ENCODE data around the gene RINT1.
"Not testable (repeated sequence)": the region's sequence is repeated elsewhere in the genome, so short reads cannot be mapped to it uniquely, and the experiment has no call there.

The RINT1 gene

GRCh38 chr7:105596866-105597265 is 64.9 kb downstream of the RINT1 start:
- DNase-seq (ENCODE audit: low read depth in 1 of 2, low spot score in 1 of 2): no peak

GRCh38 chr7:105599080-105599479 is 67.1 kb downstream of the RINT1 start:
- not testable (repeated sequence) for DNase-seq (ENCODE audit: low read depth in 1 of 2, low spot score in 1 of 2)

- DNase-seq (ENCODE audit: low read depth in 1 of 2, low spot score in 1 of 2): no peak
These were observed 67.5 kb downstream of the RINT1 start for GRCh38 chr7:105599551-105599950.

GRCh38 chr7:105600720-105601550 is 68.9 kb downstream of the RINT1 start:
- DNase-seq (ENCODE audit: low read depth in 1 of 2, low spot score in 1 of 2): no peak

DNA sequence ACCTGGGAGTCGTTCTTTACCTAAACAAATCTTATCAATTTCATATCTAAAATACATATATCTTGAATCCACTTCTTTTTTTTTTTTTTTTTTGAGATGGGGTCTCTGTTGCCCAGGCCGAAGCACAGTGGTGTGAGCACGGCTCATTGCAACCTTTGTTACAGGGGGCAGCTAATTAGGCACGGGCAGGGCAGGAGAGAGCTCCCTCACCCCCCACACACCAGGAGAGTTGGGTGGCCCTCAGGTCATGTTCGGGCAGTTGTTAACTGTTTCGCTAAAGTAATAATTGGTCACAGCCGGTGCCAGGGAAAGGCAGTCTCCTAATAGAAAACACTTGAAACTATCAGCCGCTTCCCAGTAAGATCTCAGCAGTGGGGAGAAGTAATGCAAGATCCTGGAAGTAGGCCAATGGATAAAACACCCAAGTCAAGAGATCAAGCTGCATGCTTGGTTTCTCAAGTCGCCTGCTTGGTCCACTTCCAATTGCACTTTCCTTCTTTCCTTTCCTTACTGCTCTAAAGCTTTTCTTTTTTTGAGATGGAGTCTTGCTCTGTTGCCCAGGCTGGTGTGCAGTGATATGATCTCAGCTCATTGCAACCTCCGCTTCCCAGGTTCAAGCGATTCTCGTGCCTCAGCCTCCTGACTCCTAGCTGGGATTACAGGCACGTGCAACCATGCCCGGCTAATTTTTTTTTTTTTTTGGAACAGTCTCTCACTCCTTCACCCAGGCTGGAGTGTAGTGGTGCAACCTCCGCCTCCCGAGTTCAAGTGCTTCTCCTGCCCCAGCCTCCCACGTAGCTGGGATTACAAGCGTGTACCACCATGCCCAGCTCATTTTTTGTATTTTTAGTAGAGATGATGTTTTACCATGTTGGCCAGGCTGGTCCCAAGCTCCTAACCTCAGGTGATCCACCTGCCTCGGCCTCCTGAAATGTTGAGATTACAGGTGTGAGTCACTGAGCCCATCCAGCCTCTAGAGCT is 70.6 kb downstream of the RINT1 start:
- DNase-seq (ENCODE audit: low read depth in 1 of 2, low spot score in 1 of 2): no peak

DNA sequence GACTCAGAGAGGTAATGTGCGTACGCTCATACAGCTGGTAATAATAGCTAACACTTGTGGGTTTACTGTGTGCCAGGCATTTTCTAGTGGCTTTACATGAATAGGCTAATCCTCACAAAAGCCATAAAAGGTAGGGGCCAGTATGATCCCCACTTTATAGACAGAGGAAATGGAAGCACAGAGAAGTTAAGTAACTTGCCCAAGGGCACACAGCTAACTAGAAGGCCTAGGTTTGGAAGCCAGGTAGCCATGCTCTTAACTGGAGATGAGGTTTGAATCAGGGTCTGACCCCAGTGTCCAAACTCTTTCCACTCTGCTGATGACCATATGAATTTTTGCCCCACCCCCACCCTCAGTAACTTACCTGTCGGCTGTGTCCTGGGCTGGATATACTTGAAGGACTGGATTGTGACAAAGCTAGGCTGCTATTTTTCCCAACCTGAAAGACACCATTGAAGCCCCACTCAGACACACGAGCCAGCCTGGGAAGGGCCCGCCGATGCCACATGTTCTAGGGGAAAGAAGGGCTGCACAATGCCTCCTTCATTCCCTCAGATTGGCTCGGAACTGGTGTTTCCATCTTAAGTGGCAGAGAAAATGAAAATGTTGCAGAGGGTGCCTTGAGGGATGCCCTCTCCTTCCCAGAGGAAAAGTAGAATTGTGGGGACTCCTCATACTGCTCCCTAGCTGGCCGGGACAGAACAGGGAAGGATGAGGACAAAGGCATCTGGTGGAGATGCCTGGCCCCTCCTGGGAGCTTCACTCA is 78.3 kb downstream of the RINT1 start:
- DNase-seq (ENCODE audit: low read depth in 1 of 2, low spot score in 1 of 2): no peak

GRCh38 chr7:105611856-105612775 is 80.1 kb downstream of the RINT1 start:
- no peak for DNase-seq (ENCODE audit: low read depth in 1 of 2, low spot score in 1 of 2)

GRCh38 chr7:105612806-105613205 is 80.8 kb downstream of the RINT1 start:
- DNase-seq (ENCODE audit: low read depth in 1 of 2, low spot score in 1 of 2): no peak

DNA sequence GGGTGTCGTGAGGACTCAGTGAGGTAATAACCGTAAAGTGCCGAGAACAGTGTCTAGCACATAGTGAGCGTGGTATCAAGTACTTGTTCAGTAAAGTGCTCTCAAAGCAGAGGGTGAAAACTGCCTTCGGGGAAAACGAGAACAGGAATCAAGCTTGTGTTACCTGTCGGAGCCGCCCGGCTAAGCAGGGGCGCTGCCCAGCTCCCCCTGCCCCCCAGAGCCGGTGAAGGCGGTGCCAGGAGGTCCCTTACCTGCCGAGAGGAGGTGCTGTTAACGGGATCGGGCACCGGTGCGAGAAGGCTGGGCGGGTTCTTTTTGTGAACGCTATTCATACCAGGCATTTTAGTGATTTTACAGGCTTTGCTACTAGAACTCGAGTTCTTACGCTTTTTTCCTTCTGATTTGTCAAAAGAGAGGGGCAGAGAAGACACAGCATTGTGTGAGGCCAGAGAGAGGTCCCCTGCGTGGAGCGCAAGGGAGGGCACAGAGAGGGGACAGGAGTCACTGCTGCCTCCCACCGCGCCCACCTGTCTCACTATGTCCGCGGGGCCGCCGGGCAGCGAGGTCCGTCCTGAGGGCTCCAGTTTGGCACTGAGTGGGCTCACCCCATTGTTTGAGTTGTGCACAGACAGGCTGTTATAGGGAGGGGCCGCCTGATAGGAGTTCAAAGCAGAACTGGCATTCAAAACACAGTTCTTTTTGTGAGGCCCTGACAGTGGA is 81.8 kb downstream of the RINT1 start:
- no peak for DNase-seq (ENCODE audit: low read depth in 1 of 2, low spot score in 1 of 2)

DNA sequence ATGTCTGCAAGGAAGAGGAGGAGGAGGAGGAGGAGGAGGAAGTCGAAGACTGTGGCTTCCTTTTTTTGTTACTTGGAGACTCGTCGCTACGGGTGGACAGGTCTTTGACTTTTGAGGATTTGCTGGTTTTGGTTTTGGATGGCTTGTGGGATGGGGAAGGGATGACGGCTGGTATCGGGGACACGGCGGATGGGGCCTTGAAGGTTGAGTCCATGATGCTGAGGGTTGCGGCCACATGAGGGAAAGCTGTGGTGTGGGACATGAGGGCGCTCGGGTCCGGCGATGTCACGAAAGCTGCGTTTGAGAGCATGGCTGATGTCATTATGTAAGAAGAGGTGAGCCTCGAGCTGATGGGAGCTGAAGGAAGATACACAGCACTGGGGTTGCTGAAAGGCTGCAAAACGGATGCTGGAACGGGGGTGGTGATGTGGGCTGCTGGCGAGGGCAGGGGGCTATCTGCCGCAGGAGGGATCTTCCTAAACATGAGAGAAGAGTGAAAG is 82.4 kb downstream of the RINT1 start:
- DNase-seq (ENCODE audit: low read depth in 1 of 2, low spot score in 1 of 2): no peak
